GM21381 (cell line): ENCODE measurements around the gene C14orf119.
"Not testable (repeated sequence)": the region's sequence is repeated elsewhere in the genome, so short reads cannot be mapped to it uniquely, and the experiment has no call there.

ENCODE experiments used
- ATAC-seq: cut with Tn5 transposase; IDR thresholded peaks from one replicate; pipeline ENCODE4 v1.9.1; 2021; ENCODE audit warnings: mild to moderate bottlenecking, moderate library complexity; ENCODE audit not compliant: unreplicated experiment

The C14orf119 gene

GRCh38 chr14:23107620-23108019 is 12.3 kb downstream of the C14orf119 start:
- ATAC-seq: not testable (repeated sequence)

GRCh38 chr14:23108169-23108568 is 12.9 kb downstream of the C14orf119 start:
- ATAC-seq: not testable (repeated sequence)

DNA sequence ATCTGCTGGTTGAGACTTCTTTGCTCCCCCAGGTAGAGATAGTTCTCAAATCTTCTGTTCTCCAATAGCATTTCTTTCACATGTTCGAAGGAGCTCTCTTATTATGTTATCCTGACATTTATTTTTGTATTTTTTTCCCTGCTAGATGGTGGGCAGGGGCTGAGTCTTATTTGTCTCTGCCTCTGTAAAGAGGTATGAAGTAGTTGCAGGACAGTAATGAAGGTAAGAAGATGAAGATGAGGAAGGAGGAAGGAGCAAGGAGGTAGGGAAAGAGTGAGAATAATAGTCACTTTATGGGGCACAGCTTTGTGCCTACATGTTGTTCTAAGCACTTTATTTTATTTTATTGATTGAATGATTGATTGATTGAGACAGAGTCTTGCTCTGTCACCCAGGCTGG is 14.5 kb downstream of the C14orf119 start:
- no peak for ATAC-seq

- no peak for ATAC-seq
Measured at GRCh38 chr14:23110579-23111365, 15.5 kb downstream of the C14orf119 start.

- no peak for ATAC-seq
Measured at GRCh38 chr14:23112359-23113178, 17.3 kb downstream of the C14orf119 start.

DNA sequence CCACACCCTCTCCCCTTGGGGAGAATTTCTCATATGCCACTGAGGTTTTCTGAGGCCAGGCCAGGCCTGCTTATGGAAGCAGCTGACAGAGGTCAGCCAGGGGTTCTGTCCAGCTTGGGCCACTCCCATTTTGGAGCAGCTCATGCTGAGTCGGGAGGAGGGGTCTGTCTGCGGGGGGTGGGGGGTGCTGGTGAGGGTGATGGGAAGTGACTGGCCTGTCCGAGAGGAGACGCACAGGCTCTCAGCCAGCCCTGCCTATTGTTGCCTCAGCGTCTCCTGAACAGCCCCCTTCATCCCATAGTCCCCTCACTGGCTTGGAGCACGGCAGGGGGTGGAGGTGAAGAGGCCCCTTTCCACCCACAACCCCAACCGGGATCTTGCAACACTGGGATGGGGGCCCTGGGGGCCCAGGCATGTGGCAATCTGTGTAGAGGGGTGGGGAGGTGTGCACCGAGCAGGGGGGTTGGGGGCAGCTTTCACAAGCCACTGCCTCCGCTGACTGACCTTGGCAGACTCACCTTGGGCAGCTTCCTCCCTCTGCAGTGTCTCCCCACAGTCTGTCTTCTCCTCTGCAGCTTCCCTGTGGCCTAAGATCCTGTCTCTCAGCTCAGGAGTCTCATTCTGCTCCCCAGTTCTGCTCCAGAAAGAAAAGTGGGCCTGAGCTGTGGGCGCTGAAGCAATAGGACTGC is 18.3 kb downstream of the C14orf119 start:
- ATAC-seq: no peak

GRCh38 chr14:23114120-23114458 is 18.8 kb downstream of the C14orf119 start:
- no peak for ATAC-seq

DNA sequence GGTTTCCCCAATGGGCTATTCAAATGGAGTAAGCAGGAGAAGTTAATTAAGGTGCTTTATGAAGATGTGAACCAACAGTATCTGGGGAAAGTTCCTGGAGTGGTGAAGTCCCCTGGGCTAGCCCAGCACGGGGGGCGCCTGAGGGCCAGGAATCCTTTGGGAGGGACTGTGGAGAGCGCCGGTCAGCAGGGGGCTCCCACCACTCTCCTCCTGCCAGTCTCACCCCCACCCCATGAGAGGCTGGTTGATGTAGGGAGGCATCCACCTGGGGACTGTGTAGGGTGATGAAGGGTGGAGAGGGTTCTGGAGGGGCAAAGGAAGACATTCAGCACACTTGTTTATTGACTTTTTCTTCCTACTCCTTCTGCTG is 19.3 kb downstream of the C14orf119 start:
- no peak for ATAC-seq

DNA sequence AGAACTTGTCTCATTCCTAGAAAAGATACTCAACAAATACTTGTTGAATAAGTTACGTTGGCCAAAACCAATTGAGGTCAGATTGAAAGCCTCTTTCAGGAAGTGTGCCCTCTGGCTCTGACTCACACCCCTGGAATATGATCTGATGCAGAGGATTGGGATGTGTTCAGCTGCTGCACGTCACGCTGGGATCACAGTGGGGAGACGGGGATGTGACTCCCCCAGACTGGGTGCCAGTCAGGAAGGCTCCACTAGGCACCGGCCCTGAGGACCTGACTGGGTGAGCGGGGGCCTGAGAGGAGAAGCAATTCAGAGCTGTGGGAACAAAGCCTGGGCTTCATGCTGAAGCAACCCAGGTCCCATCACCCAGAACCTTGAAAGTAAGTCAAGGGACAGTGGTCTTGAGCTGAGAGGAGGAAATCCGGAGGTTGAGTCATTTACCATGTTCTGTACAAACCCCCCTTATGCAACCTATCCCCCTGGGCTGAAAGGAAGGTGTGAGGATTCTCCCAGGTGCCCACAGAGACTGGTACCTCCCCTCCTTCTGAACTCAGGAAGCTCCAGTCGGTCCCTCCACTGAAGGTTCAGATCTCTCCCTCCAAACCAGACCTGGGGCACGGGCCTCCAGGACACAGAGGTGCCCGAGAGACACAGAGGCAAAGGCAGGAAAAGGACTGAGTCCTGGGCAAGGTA is 19.9 kb downstream of the C14orf119 start:
- no peak for ATAC-seq

DNA sequence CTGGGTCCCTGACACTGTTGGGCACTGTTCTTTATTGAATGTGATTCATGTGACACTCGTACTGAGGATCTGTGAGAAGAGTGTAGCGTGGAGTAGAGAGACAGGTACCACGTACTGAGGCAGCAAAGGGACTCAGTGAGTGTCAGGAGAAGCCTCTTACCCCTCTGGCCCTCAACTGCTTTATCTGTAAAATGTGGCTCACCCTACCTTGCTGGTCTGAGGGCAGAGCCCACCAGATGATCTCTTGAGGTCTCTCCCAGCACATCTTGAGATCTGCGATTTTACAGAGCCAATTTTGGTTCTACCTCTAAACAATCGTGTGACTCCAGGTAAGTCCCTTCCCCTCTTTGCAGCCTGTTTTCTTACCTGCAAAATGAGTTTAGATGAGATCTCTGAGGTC is 20.6 kb downstream of the C14orf119 start:
- no peak for ATAC-seq

DNA sequence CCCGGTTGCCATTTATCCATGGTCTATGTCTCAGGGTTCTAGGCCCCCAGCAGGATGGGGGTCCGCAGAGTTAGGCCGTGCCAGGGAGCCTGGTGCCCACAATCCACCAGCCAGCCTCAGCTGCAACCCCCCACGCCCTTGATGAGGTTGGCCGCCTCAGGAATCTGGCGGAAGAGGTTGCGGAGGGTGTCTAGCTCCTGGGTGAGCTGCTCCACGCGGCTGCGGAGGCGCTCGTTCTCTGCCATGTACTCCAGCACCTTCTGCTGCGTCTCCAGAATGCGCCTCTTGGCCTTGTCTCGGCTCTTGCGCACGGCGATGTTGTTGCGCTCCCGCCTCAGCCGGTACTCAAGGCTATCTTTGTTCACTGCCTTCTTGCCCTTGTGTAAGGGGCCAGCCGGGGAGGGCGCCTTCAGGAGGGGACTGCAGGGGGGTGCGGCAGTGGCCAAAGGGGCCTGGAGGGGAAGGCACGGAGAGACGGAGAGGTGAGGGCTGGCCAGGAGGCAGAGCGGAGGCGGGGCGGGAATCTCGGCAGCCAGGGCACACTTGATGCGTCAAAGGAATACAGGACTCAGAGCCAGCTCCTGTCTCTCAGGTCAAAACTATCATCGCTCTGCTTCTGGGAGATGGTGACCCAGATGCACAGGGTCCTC is 22.2 kb downstream of the C14orf119 start:
- no peak for ATAC-seq

DNA sequence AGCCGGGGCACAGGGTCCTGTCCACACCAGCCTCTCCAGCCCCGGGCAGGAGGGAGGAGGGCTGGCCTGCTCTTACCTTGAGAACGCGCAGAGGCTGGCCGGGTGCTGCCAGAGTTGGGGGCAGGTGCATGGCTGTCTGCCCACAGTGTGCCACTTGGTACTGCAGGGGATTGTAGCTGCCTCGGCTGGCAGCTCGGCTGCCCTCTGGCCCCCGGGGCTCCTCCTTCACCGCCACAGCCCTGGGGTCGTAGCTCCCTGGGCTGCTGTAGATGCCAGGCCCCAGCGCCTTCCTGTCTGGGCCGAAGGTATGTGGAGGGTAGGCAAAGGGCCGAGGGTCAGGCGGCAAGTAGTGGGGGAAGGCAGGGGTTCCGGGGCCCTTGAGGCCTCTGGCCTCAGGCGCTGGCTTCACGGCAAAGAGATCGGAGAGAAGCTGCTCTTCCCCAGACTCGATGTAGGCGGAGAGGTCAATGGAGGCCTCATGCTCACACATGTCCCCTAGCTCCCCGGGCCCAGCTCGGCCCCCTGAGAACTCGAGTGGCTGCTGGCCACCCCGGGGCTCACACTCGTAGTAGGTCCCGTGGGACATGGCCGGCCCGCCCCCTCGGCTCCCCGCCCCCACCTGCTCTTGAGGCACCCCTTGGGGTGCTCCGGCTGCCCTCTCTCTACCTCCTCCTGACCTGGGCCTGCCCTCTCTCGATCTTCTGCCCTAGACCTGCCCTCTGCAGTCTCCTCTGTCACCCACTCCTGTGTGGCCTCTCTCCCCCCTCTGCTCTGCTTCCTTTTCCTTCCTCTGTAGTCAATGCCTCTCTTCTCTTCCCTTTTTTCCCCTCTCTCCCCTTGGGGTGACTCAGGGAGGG is 23.4 kb downstream of the C14orf119 start, which contains the start of gene CEBPE:
CEBPE (minus strand) TSS at position 750 of the 857 bp plus-strand sequence; CDS start at position 586, 164 bp downstream.
- no peak for ATAC-seq

DNA sequence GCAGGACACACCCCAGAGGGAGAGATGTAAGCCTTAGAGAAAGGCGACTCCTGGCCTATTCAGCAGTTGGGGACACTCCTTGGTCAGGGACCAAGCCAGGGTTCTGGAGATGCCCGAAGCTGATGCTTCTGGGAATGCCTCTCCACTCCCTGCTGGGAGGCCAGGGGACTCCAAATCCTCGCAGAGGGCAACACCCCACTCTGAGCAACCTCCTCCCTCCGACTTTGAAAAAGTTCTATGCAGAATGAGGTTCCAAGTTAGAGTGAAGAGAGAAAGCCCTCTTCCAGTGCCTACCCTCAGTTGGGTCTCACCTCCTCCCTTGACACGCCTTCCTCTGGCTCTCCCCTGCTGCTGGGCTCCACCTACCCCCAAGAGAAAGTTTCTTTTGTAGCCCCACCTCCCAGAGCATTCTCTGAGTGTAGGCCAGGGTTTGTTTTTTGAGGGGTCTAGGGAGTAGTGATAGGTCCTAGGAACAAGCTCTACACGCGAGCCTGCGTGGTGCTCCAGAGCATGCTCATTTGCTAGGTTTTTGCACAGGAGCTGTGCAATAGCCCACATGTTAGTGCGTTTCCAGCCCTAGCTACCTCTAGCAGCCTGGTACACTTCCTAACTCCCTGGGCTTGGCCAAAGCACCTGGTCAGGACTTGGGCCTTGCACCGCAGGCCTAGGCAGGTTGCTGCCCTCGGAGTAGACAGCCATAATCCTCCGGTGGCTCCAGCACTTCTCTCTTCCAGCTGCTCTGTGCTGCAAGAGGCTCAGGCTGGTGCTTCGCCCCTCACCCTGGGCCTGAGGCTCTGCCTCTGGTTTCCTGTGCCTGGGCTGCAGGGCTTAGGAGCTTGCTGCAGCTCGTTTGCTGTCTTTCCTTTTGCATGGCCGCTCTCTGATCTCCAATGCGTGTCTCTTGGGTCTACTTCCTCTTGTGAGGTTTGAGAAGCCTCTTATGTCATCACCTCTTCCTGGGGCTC is 24.3 kb downstream of the C14orf119 start:
- no peak for ATAC-seq

DNA sequence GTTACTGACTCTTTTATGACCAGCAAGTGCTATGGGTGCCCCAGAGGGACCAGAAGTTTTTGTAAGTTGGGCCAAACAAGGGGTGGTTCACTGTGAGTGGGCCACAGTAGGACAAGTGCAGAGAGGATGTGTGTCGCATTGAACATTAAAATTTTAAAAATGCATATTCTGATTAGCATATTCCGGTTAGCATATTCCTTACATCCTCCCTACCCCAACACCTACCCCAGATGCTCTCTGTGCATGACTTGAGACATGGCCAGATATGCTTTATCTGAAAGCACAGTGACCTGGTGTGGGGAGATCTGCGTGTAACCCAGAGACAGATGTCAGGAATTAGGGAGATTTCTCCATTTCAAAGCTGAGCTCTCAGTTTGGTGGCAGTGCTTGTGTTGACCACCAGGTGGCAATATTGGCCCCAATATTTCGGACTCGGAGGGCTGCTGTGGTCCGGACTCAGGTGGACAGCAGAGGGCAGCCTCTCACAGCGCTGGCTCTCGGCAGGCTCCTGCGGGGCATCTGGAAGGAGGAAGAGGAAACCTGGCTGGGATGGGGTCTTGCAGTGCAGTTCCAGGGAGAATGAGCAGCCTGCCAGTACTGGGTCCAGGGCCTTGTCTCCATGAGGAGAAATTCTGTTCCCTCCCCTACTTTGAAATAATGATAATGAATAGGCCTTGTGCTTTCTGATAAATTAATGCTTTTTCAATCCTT is 25.4 kb downstream of the C14orf119 start:
- ATAC-seq: peak; percentile 75

DNA sequence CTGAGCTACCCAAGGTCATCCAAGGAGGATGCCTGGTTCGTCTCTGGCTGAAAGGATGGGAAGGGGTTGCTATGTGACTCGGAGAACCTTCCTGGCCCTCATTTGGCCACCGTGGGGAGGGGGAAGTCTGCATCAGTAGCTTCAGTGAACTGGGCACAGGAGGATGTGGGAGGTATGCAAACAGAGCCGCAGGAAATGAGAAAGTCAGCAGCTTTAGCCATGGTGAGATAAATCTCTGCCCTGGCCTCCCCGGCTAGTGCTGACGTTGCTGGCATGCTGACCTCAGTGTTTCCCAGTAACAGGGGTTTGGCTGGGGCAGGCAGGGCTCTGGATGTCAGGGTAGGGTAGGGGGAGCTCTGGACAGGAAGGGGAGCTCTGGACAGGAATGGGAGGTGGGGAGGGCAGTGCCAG is 26.1 kb downstream of the C14orf119 start:
- peak; percentile 48 for ATAC-seq

DNA sequence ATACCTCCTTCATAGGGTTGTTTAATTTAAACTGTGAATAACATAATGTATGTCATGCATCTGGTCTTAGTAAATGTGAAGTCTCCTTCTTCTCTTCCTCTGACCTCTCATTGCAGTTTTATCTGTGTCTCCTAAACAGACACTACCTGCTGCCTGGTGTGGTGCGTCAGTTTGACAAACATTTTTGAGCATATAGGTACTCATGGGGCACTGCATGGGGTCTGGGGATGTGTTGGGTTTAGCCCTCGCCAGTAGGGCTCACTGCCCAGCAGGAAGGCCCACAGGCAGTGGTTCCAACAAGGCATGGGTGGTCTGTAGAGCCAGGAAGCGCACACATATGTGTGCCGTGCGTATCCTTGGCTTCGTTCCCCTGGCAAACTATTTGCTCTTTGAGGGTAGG is 26.8 kb downstream of the C14orf119 start:
- ATAC-seq: no peak

DNA sequence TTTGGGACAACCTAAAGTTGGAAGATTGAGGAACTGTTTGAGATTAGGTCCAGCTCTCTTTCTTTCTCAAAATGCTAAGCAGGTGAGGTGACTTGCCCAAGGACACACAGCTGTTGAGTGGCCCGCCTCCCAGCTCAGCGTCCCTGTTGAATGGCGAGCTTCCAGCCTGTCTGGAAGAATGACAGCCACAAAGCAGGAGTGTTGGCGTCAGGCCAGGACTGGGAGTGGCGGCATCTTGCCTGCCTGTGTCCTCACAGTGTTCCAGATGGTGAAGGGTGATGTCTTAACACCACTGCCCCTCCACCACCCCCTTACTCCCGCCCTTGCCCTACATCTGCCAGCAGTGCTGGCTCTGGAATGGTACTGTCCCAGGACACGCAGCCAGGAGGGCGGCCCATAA is 28.1 kb downstream of the C14orf119 start:
- no peak for ATAC-seq
